HepG2 (cell line): ENCODE data around the gene BPHL. TPM values are rescaled to one million over a fixed set of nuclear protein-coding genes. Genes with fewer than 3 reads are reported as not detected.

Experiments
- AHR ChIP-seq: IDR thresholded peaks from 2 replicates; pipeline ENCODE4 v1.6.1; 2018; ENCODE audit warnings: missing genetic modification reagents, missing compliant biosample characterization
- DMAP1 ChIP-seq: IDR thresholded peaks from 2 replicates; pipeline ENCODE4 v1.6.1; 2016
- MAFF ChIP-seq: IDR thresholded peaks from 2 replicates; pipeline ENCODE4 v1.6.1; 2011; ENCODE audit warnings: low read depth, low read length, improper control_type of control experiment
- NCOA1 ChIP-seq: sonication (generic); formaldehyde crosslinking; IDR thresholded peaks from 2 replicates; pipeline ENCODE4 v1.9.0; 2021; ENCODE audit warnings: missing genetic modification reagents
- NFATC3 ChIP-seq: sonication (generic); formaldehyde crosslinking; IDR thresholded peaks from 2 replicates; pipeline ENCODE4 v1.5.1; 2020; ENCODE audit warnings: mild to moderate bottlenecking, missing genetic modification reagents
- NFE2L2 ChIP-seq: fragments of 150-350 bp; IDR thresholded peaks from 2 replicates; pipeline ENCODE4 v1.6.1; 2014; ENCODE audit warnings: low read length
- TBL1XR1 ChIP-seq: fragments of 150-350 bp; IDR thresholded peaks from 2 replicates; pipeline ENCODE4 v1.6.1; 2014; ENCODE audit warnings: borderline replicate concordance, low read length; ENCODE audit not compliant: partially characterized antibody
- ZFY ChIP-seq: sonication (generic); formaldehyde crosslinking; IDR thresholded peaks from 2 replicates; pipeline ENCODE4 v1.4.0; 2020; ENCODE audit warnings: missing genetic modification reagents
- ZNF101 ChIP-seq: sonication (generic); formaldehyde crosslinking; IDR thresholded peaks from 2 replicates; pipeline ENCODE4 v1.4.0; 2020; ENCODE audit warnings: mild to moderate bottlenecking, low read depth, missing genetic modification reagents, borderline replicate concordance
- ZSCAN12 ChIP-seq: sonication (generic); formaldehyde crosslinking; IDR thresholded peaks from 2 replicates; pipeline ENCODE4 v1.9.0; 2021; ENCODE audit warnings: mild to moderate bottlenecking, missing genetic modification reagents
- polyA plus RNA-seq, 8 experiments: library from polyadenylated mRNA; depleted of rRNA in 3 of 8; stranded (reverse) in 7 of 8; unstranded in 1 of 8; fragments of >200 nt; fragmentation: Illumina TruSeq in 4 of 8; extraction: Trizol in 4 of 8; gene quantifications; 2 replicates each; pipeline versions ENCODE4 v1.2.1 to v1.2.3, GENCODE V29; 2011 to 2016; ENCODE audit warnings: low read depth in 4 of 8, missing spikeins in 1 of 8, mixed read lengths in 1 of 8; ENCODE audit not compliant: insufficient read depth in 1 of 8
- total RNA-seq, 5 experiments: library from RNA; depleted of rRNA; stranded (reverse); fragments of >200 nt; fragmentation: Illumina TruSeq; extraction: Trizol; gene quantifications; 2 replicates each; pipeline ENCODE4 v1.2.3, GENCODE V29; 2016; ENCODE audit warnings: low read depth in 1 of 5
- TF ChIP-seq, protein P1 (sequence below): sonication (generic); formaldehyde crosslinking; IDR thresholded peaks from 2 replicates; pipeline ENCODE4 v1.8.0; 2022; ENCODE audit warnings: mild to moderate bottlenecking, missing genetic modification reagents, borderline replicate concordance
- TF ChIP-seq, protein P2 (sequence below): sonication (generic); formaldehyde crosslinking; IDR thresholded peaks from 2 replicates; pipeline ENCODE4 v1.4.0; 2020; ENCODE audit warnings: mild to moderate bottlenecking, missing genetic modification reagents
- TF ChIP-seq, protein P3 (sequence below): sonication (generic); formaldehyde crosslinking; IDR thresholded peaks from 2 replicates; pipeline ENCODE4 v1.5.1; 2020; ENCODE audit warnings: mild to moderate bottlenecking, missing genetic modification reagents, borderline replicate concordance
- TF ChIP-seq, protein P4 (sequence below): IDR thresholded peaks from 2 replicates; pipeline ENCODE4 v1.6.1; 2016; ENCODE audit warnings: low read depth, control low read depth

The BPHL gene
- total and polyA plus RNA-seq, 2 of the 13 experiments (the other 11 are each of a cell fraction or from before 2014, with no cell fraction given), result 37.8 to 39.5 TPM

DNA sequence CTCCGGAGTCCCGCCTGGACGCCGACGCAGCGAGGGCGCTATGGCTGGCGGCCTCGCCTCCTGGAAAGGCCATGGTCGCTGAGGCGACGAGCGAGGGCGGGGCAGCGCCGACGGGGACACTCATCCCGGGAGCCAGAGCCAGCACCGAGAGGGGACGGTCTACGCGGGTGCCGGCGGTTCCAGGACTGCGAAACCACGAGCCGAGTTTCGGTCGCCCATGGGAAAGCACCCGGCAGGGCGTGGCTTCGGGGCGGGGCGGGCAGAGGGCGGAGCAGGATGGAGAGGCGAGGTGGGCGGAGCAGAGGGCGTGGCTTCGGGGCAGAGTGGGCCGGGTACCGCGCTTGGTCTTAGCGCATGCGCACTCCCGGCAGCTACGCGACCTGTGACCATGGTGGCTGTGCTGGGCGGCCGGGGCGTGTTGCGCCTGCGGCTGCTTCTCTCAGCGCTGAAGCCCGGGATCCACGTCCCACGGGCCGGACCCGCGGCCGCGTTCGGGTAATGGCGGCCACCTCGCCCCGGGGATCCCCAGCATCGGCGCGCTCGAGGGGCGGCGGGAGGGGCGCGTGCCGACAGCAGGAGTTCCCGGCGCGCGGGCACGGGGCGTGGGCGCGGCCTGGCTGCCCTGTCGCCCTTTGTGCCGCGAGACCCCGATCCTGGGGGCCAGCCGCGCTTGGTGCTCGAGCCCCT lies at the start of gene BPHL (continued):
- TF ChIP-seq, protein P1, sequence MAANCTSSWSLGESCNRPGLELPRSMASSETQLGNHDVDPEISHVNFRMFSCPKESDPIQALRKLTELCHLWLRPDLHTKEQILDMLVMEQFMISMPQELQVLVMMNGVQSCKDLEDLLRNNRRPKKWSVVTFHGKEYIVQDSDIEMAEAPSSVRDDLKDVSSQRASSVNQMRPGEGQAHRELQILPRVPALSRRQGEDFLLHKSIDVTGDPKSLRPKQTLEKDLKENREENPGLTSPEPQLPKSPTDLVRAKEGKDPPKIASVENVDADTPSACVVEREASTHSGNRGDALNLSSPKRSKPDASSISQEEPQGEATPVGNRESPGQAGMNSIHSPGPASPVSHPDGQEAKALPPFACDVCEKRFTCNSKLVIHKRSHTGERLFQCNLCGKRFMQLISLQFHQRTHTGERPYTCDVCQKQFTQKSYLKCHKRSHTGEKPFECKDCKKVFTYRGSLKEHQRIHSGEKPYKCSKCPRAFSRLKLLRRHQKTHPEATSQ (CRISPR knock-in tag), result peak; percentile 84; the same call in 1 of the 2 replicates
- TF ChIP-seq, protein P2, sequence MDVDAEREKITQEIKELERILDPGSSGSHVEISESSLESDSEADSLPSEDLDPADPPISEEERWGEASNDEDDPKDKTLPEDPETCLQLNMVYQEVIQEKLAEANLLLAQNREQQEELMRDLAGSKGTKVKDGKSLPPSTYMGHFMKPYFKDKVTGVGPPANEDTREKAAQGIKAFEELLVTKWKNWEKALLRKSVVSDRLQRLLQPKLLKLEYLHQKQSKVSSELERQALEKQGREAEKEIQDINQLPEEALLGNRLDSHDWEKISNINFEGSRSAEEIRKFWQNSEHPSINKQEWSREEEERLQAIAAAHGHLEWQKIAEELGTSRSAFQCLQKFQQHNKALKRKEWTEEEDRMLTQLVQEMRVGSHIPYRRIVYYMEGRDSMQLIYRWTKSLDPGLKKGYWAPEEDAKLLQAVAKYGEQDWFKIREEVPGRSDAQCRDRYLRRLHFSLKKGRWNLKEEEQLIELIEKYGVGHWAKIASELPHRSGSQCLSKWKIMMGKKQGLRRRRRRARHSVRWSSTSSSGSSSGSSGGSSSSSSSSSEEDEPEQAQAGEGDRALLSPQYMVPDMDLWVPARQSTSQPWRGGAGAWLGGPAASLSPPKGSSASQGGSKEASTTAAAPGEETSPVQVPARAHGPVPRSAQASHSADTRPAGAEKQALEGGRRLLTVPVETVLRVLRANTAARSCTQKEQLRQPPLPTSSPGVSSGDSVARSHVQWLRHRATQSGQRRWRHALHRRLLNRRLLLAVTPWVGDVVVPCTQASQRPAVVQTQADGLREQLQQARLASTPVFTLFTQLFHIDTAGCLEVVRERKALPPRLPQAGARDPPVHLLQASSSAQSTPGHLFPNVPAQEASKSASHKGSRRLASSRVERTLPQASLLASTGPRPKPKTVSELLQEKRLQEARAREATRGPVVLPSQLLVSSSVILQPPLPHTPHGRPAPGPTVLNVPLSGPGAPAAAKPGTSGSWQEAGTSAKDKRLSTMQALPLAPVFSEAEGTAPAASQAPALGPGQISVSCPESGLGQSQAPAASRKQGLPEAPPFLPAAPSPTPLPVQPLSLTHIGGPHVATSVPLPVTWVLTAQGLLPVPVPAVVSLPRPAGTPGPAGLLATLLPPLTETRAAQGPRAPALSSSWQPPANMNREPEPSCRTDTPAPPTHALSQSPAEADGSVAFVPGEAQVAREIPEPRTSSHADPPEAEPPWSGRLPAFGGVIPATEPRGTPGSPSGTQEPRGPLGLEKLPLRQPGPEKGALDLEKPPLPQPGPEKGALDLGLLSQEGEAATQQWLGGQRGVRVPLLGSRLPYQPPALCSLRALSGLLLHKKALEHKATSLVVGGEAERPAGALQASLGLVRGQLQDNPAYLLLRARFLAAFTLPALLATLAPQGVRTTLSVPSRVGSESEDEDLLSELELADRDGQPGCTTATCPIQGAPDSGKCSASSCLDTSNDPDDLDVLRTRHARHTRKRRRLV (CRISPR knock-in tag), result peak; percentile 99
- TF ChIP-seq ZSCAN12 (CRISPR knock-in tag) (no peak; the same call in 1 of the 2 replicates), NFATC3 (CRISPR knock-in tag) (0 out of 2 replicates have a peak, but pooled peaks have one; percentile 63), NFE2L2 (no peak), MAFF (no peak), ZFY (CRISPR knock-in tag) (peak; percentile 91), ZNF101 (no peak), AHR (CRISPR knock-in tag) (peak; percentile 59; the same call in 1 of the 2 replicates), NCOA1 (no peak; the same call in 1 of the 2 replicates), DMAP1 (CRISPR knock-in tag) (peak; percentile 92), TBL1XR1 (no peak)
- TF ChIP-seq, protein P3, sequence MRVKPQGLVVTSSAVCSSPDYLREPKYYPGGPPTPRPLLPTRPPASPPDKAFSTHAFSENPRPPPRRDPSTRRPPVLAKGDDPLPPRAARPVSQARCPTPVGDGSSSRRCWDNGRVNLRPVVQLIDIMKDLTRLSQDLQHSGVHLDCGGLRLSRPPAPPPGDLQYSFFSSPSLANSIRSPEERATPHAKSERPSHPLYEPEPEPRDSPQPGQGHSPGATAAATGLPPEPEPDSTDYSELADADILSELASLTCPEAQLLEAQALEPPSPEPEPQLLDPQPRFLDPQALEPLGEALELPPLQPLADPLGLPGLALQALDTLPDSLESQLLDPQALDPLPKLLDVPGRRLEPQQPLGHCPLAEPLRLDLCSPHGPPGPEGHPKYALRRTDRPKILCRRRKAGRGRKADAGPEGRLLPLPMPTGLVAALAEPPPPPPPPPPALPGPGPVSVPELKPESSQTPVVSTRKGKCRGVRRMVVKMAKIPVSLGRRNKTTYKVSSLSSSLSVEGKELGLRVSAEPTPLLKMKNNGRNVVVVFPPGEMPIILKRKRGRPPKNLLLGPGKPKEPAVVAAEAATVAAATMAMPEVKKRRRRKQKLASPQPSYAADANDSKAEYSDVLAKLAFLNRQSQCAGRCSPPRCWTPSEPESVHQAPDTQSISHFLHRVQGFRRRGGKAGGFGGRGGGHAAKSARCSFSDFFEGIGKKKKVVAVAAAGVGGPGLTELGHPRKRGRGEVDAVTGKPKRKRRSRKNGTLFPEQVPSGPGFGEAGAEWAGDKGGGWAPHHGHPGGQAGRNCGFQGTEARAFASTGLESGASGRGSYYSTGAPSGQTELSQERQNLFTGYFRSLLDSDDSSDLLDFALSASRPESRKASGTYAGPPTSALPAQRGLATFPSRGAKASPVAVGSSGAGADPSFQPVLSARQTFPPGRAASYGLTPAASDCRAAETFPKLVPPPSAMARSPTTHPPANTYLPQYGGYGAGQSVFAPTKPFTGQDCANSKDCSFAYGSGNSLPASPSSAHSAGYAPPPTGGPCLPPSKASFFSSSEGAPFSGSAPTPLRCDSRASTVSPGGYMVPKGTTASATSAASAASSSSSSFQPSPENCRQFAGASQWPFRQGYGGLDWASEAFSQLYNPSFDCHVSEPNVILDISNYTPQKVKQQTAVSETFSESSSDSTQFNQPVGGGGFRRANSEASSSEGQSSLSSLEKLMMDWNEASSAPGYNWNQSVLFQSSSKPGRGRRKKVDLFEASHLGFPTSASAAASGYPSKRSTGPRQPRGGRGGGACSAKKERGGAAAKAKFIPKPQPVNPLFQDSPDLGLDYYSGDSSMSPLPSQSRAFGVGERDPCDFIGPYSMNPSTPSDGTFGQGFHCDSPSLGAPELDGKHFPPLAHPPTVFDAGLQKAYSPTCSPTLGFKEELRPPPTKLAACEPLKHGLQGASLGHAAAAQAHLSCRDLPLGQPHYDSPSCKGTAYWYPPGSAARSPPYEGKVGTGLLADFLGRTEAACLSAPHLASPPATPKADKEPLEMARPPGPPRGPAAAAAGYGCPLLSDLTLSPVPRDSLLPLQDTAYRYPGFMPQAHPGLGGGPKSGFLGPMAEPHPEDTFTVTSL (CRISPR knock-in tag), result peak; percentile 70
- TF ChIP-seq, protein P4, sequence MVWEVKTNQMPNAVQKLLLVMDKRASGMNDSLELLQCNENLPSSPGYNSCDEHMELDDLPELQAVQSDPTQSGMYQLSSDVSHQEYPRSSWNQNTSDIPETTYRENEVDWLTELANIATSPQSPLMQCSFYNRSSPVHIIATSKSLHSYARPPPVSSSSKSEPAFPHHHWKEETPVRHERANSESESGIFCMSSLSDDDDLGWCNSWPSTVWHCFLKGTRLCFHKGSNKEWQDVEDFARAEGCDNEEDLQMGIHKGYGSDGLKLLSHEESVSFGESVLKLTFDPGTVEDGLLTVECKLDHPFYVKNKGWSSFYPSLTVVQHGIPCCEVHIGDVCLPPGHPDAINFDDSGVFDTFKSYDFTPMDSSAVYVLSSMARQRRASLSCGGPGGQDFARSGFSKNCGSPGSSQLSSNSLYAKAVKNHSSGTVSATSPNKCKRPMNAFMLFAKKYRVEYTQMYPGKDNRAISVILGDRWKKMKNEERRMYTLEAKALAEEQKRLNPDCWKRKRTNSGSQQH (CRISPR knock-in tag), result peak; percentile 58; the same call in 1 of the 2 replicates
